ENCODE data around the gene SLC12A1.

Gene SLC12A1

GRCh38 chr15:48304398-48304797 lies 98.3 kb downstream of the SLC12A1 start:
- Histone ChIP-seq H3K27ac (ENCODE audit: low read depth, low read length) (no peak overlapping the region), H3K4me1 (ENCODE audit: control insufficient read depth, low read length) (no peaks in the 10 kb centered on the region)

GRCh38 chr15:48306639-48307038 lies 100.5 kb downstream of the SLC12A1 start:
- Histone ChIP-seq H3K36me3 (ENCODE audit: control insufficient read depth, low read length) (no peaks in the 10 kb centered on the region), H3K27me3 (ENCODE audit: control insufficient read depth, low read length) (no peaks in the 10 kb centered on the region), H3K79me2 (ENCODE audit: control insufficient read depth, low read length) (no peaks in the 10 kb centered on the region), H3K9me2 (replicated peaks; ENCODE audit: control insufficient read depth, low read length) (no peaks in the 10 kb centered on the region), H3F3A (ENCODE audit: control insufficient read depth, insufficient read depth) (no peaks in the 10 kb centered on the region), H3K4me2 (ENCODE audit: low read length) (no peak overlapping the region), H3K27ac (ENCODE audit: low read depth, low read length) (no peak overlapping the region), H3K4me1 (ENCODE audit: control insufficient read depth, low read length) (no peaks in the 10 kb centered on the region), H4K20me1 (ENCODE audit: control insufficient read depth, insufficient read depth, low read depth, low read length) (no peaks in the 10 kb centered on the region), H3K4me3 (ENCODE audit: low read length) (no peak overlapping the region), H3K9me3 (ENCODE audit: control insufficient read depth, insufficient read depth, low read length) (no peaks in the 10 kb centered on the region)
- TF ChIP-seq CTCF (IDR thresholded peaks at IDR 0.05; ENCODE audit: low read depth, low read length, poor library complexity, severe bottlenecking) (no peak), EZH2phosphoT487 (IDR thresholded peaks at IDR 0.05; ENCODE audit: borderline replicate concordance, low read length) (no peak)

More at GRCh38 chr15:48304398-48304797, 98.3 kb downstream of the SLC12A1 start:
- no peaks in the 10 kb centered on the region for H3K79me2 ChIP-seq (ENCODE audit: control insufficient read depth, low read length)
- no peaks in the 10 kb centered on the region for H3K27me3 ChIP-seq (ENCODE audit: control insufficient read depth, low read length)
- no peaks in the 10 kb centered on the region for H3K9me3 ChIP-seq (ENCODE audit: control insufficient read depth, insufficient read depth, low read length)
- TF ChIP-seq CTCF (IDR thresholded peaks at IDR 0.05; ENCODE audit: low read depth, low read length, poor library complexity, severe bottlenecking) (no peak), EZH2phosphoT487 (IDR thresholded peaks at IDR 0.05; ENCODE audit: borderline replicate concordance, low read length) (no peak)
- no peak overlapping the region for H3K4me3 ChIP-seq (ENCODE audit: low read length)
- H3K36me3 ChIP-seq (ENCODE audit: control insufficient read depth, low read length), result no peaks in the 10 kb centered on the region
- H3K4me2 ChIP-seq (ENCODE audit: low read length), result no peak overlapping the region
- H3F3A ChIP-seq (ENCODE audit: control insufficient read depth, insufficient read depth), result no peaks in the 10 kb centered on the region
- H3K9me2 ChIP-seq (replicated peaks; ENCODE audit: control insufficient read depth, low read length), result no peaks in the 10 kb centered on the region
- H4K20me1 ChIP-seq (ENCODE audit: control insufficient read depth, insufficient read depth, low read depth, low read length), result no peaks in the 10 kb centered on the region

GRCh38 chr15:48307586-48307985 lies 101.5 kb downstream of the SLC12A1 start:
- H3K27ac ChIP-seq (ENCODE audit: low read depth, low read length), result no peak overlapping the region
- H3K27me3 ChIP-seq (ENCODE audit: control insufficient read depth, low read length), result no peaks in the 10 kb centered on the region
- H3K36me3 ChIP-seq (ENCODE audit: control insufficient read depth, low read length), result no peaks in the 10 kb centered on the region
- H3F3A ChIP-seq (ENCODE audit: control insufficient read depth, insufficient read depth), result no peaks in the 10 kb centered on the region
- H4K20me1 ChIP-seq (ENCODE audit: control insufficient read depth, insufficient read depth, low read depth, low read length), result no peaks in the 10 kb centered on the region
- H3K4me3 ChIP-seq (ENCODE audit: low read length), result no peak overlapping the region
- no peaks in the 10 kb centered on the region for H3K9me2 ChIP-seq (replicated peaks; ENCODE audit: control insufficient read depth, low read length)
- no peak overlapping the region for H3K4me2 ChIP-seq (ENCODE audit: low read length)
- H3K79me2 ChIP-seq (ENCODE audit: control insufficient read depth, low read length), result no peaks in the 10 kb centered on the region
- no peak for TF ChIP-seq EZH2phosphoT487 (IDR thresholded peaks at IDR 0.05; ENCODE audit: borderline replicate concordance, low read length)
- no peak for TF ChIP-seq CTCF (IDR thresholded peaks at IDR 0.05; ENCODE audit: low read depth, low read length, poor library complexity, severe bottlenecking)
- H3K4me1 ChIP-seq (ENCODE audit: control insufficient read depth, low read length), result no peaks in the 10 kb centered on the region
- no peaks in the 10 kb centered on the region for H3K9me3 ChIP-seq (ENCODE audit: control insufficient read depth, insufficient read depth, low read length)

- H3K27ac ChIP-seq (ENCODE audit: low read depth, low read length), result no peak overlapping the region
- no peaks in the 10 kb centered on the region for H3K36me3 ChIP-seq (ENCODE audit: control insufficient read depth, low read length)
- no peaks in the 10 kb centered on the region for H3K4me1 ChIP-seq (ENCODE audit: control insufficient read depth, low read length)
- H3K4me3 ChIP-seq (ENCODE audit: low read length), result no peak overlapping the region
- TF ChIP-seq EZH2phosphoT487 (IDR thresholded peaks at IDR 0.05; ENCODE audit: borderline replicate concordance, low read length), result no peak
- TF ChIP-seq CTCF (IDR thresholded peaks at IDR 0.05; ENCODE audit: low read depth, low read length, poor library complexity, severe bottlenecking), result no peak
- no peaks in the 10 kb centered on the region for H3K9me3 ChIP-seq (ENCODE audit: control insufficient read depth, insufficient read depth, low read length)
- H3K9me2 ChIP-seq (replicated peaks; ENCODE audit: control insufficient read depth, low read length), result no peaks in the 10 kb centered on the region
- no peaks in the 10 kb centered on the region for H3K79me2 ChIP-seq (ENCODE audit: control insufficient read depth, low read length)
- H3F3A ChIP-seq (ENCODE audit: control insufficient read depth, insufficient read depth), result no peaks in the 10 kb centered on the region
- H3K27me3 ChIP-seq (ENCODE audit: control insufficient read depth, low read length), result no peaks in the 10 kb centered on the region
- no peaks in the 10 kb centered on the region for H4K20me1 ChIP-seq (ENCODE audit: control insufficient read depth, insufficient read depth, low read depth, low read length)
- H3K4me2 ChIP-seq (ENCODE audit: low read length), result no peak overlapping the region
Measured at GRCh38 chr15:48309740-48310139, 103.6 kb downstream of the SLC12A1 start.

Measured in DOHH2 (cell line).